Suppressor macrophage treated with lipopolysaccharide for 1 hour (primary cell): ENCODE results near the gene ZC3H14.

Source experiments
- DNase-seq, 3 donors: peaks; one replicate each; pipeline ENCODE4 v3.0.0-alpha.2; 2020 to 2022

The ZC3H14 gene

GRCh38 chr14:88553886-88554456 is 8.9 kb upstream of the ZC3H14 start:
- no peak for DNase-seq

GRCh38 chr14:88554457-88555286 is 8.2 kb upstream of the ZC3H14 start, which contains the start of gene PTPN21:
Gene PTPN21, minus strand, starts transcription at chr14:88555007. Its CDS starts 4,590 bp downstream, at chr14:88550417.
- DNase-seq: peak; percentile 46 to 76 (median 59)

GRCh38 chr14:88556581-88556980 is 6.3 kb upstream of the ZC3H14 start:
- no peak for DNase-seq

GRCh38 chr14:88559852-88560251 is 3.0 kb upstream of the ZC3H14 start:
- peak; percentile 12 to 45 (median 29) for DNase-seq

GRCh38 chr14:88562532-88562830 is 356 bp upstream of the ZC3H14 start:
- no peak for DNase-seq

- no peak for DNase-seq
These were observed 1.0 kb downstream of the ZC3H14 start for GRCh38 chr14:88563845-88564244.

GRCh38 chr14:88565427-88565826 is 2.6 kb downstream of the ZC3H14 start:
- DNase-seq: no peak

GRCh38 chr14:88568196-88568595 is 5.4 kb downstream of the ZC3H14 start:
- no peak for DNase-seq

- DNase-seq: no peak
These were observed 9.3 kb downstream of the ZC3H14 start for GRCh38 chr14:88572117-88572516.

- no peak for DNase-seq
These were observed 13.4 kb downstream of the ZC3H14 start for GRCh38 chr14:88576222-88576621.

- no peak for DNase-seq
These were observed 21.6 kb downstream of the ZC3H14 start for GRCh38 chr14:88584451-88584850.

GRCh38 chr14:88588081-88588480 is 25.2 kb downstream of the ZC3H14 start:
- DNase-seq: no peak

- no peak for DNase-seq
These were observed 27.3 kb downstream of the ZC3H14 start for GRCh38 chr14:88590173-88590572.

- DNase-seq: no peak
These were observed 29.2 kb downstream of the ZC3H14 start for GRCh38 chr14:88592031-88592430.

GRCh38 chr14:88597038-88597437 is 34.2 kb downstream of the ZC3H14 start:
- no peak for DNase-seq

- DNase-seq: no peak
These were observed 34.8 kb downstream of the ZC3H14 start for GRCh38 chr14:88597601-88598000.

GRCh38 chr14:88598097-88598675 is 35.3 kb downstream of the ZC3H14 start:
- no peak for DNase-seq

- no peak for DNase-seq
These were observed 36.5 kb downstream of the ZC3H14 start for GRCh38 chr14:88599326-88599725.

- no peak for DNase-seq
These were observed 37.1 kb downstream of the ZC3H14 start for GRCh38 chr14:88599761-88600439.

- no peak for DNase-seq
These were observed 41.4 kb downstream of the ZC3H14 start for GRCh38 chr14:88604212-88604611.

GRCh38 chr14:88605594-88605993 is 42.8 kb downstream of the ZC3H14 start:
- DNase-seq: no peak

GRCh38 chr14:88607829-88608228 is 45.0 kb downstream of the ZC3H14 start:
- DNase-seq: no peak

GRCh38 chr14:88611878-88612277 is 49.0 kb downstream of the ZC3H14 start:
- DNase-seq: no peak

- no peak for DNase-seq
These were observed 50.1 kb downstream of the ZC3H14 start for GRCh38 chr14:88612981-88613380.
